ENCODE results near the gene ADAMTS2. TPM values are rescaled to one million over a fixed set of nuclear protein-coding genes. Genes with fewer than 3 reads are reported as not detected.
A peak's percentile ranks its signal among the peaks of the same experiment; 100 is the strongest.

ADAMTS2 gene
- total and polyA plus RNA-seq, 2 donors from 2014 or later, result 2.0 to 13.6 TPM

- H3K4me1 ChIP-seq (ENCODE audit: control insufficient read depth in 2 of 3, insufficient read depth in 2 of 3, low read depth in 1 of 3, low read length in 3 of 3), result peaks cover 0 to 9% (median 0%) of the 10 kb centered on the region in 3 donors
- H3K27me3 ChIP-seq (ENCODE audit: control insufficient read depth, insufficient read depth, low read length), result no peaks in the 10 kb centered on the region
- intact Hi-C loops (cut with DNase I), result no loop called here
- no peaks in the 10 kb centered on the region for H3K9me3 ChIP-seq (ENCODE audit: control insufficient read depth in 2 of 3, insufficient read depth in 1 of 3, low read length in 3 of 3)
- no peak for TF ChIP-seq CTCF (IDR thresholded peaks at IDR 0.05; ENCODE audit: borderline replicate concordance, extremely low read depth, insufficient read depth)
- H3K4me3 ChIP-seq (ENCODE audit: low read length in 3 of 3), result no peak overlapping the region
- H3K27ac ChIP-seq (ENCODE audit: low read depth in 2 of 2, low read length in 2 of 2), result no peak overlapping the region
- H3K36me3 ChIP-seq (ENCODE audit: control insufficient read depth in 2 of 3, insufficient read depth in 3 of 3, low read length in 3 of 3), result no peaks in the 10 kb centered on the region
- DNase-seq (peak in 1 of 5 donors; percentile 65), FAIRE-seq (no peak)
- no peak overlapping the region for H3K9ac ChIP-seq (ENCODE audit: low read length in 3 of 3)
These were observed 65.7 kb downstream of the ADAMTS2 start for GRCh38 chr5:179279347-179280094.

GRCh38 chr5:179278546-179278945 is 66.7 kb downstream of the ADAMTS2 start:
- no peak overlapping the region for H3K27ac ChIP-seq (ENCODE audit: low read depth in 2 of 2, low read length in 2 of 2)
- no peak for FAIRE-seq

GRCh38 chr5:179278119-179278518 is 67.1 kb downstream of the ADAMTS2 start:
- Histone ChIP-seq H3K27ac (ENCODE audit: low read depth in 2 of 2, low read length in 2 of 2) (no peak overlapping the region), H3K4me1 (ENCODE audit: control insufficient read depth in 2 of 3, insufficient read depth in 2 of 3, low read depth in 1 of 3, low read length in 3 of 3) (peaks cover 0 to 9% (median 0%) of the 10 kb centered on the region in 3 donors), H3K27me3 (ENCODE audit: control insufficient read depth, insufficient read depth, low read length) (no peaks in the 10 kb centered on the region), H3K36me3 (ENCODE audit: control insufficient read depth in 2 of 3, insufficient read depth in 3 of 3, low read length in 3 of 3) (no peaks in the 10 kb centered on the region), H3K9ac (ENCODE audit: low read length in 3 of 3) (no peak overlapping the region), H3K4me3 (ENCODE audit: low read length in 3 of 3) (no peak overlapping the region), H3K9me3 (ENCODE audit: control insufficient read depth in 2 of 3, insufficient read depth in 1 of 3, low read length in 3 of 3) (no peaks in the 10 kb centered on the region)
- TF ChIP-seq CTCF (IDR thresholded peaks at IDR 0.05; ENCODE audit: borderline replicate concordance, extremely low read depth, insufficient read depth), result no peak
- DNase-seq (peak in 1 of 5 donors; percentile 34), FAIRE-seq (no peak)
- intact Hi-C loops (cut with DNase I), result no loop called here

More at GRCh38 chr5:179278546-179278945, 66.7 kb downstream of the ADAMTS2 start:
- H3K4me1 ChIP-seq (ENCODE audit: control insufficient read depth in 2 of 3, insufficient read depth in 2 of 3, low read depth in 1 of 3, low read length in 3 of 3), result peaks cover 0 to 9% (median 0%) of the 10 kb centered on the region in 3 donors
- no peaks in the 10 kb centered on the region for H3K36me3 ChIP-seq (ENCODE audit: control insufficient read depth in 2 of 3, insufficient read depth in 3 of 3, low read length in 3 of 3)
- DNase-seq, result peak in 1 of 5 donors; percentile 75
- no peaks in the 10 kb centered on the region for H3K9me3 ChIP-seq (ENCODE audit: control insufficient read depth in 2 of 3, insufficient read depth in 1 of 3, low read length in 3 of 3)
- H3K9ac ChIP-seq (ENCODE audit: low read length in 3 of 3), result no peak overlapping the region
- no peak overlapping the region for H3K4me3 ChIP-seq (ENCODE audit: low read length in 3 of 3)
- no peak for TF ChIP-seq CTCF (IDR thresholded peaks at IDR 0.05; ENCODE audit: borderline replicate concordance, extremely low read depth, insufficient read depth)
- no peaks in the 10 kb centered on the region for H3K27me3 ChIP-seq (ENCODE audit: control insufficient read depth, insufficient read depth, low read length)
- intact Hi-C loops (cut with DNase I), result no loop called here

Measured in kidney (tissue), 14 donors.